H1 (cell line): ENCODE measurements around the gene FOXO1. TPM values are rescaled to one million over a fixed set of nuclear protein-coding genes. Genes with fewer than 3 reads are reported as not detected.

Source experiments
- CHD7 ChIP-seq: fragments of 300-600 bp; sonication (generic); IDR thresholded peaks from 2 replicates; pipeline ENCODE4 v1.7.1; 2012; ENCODE audit warnings: low read length, moderate library complexity, mild to moderate bottlenecking, inconsistent platforms; ENCODE audit not compliant: insufficient replicate concordance
- KDM5A ChIP-seq: fragments of 200-600 bp; IDR thresholded peaks from 2 replicates; pipeline ENCODE4 v1.7.1; 2012; ENCODE audit warnings: mild to moderate bottlenecking, low read length, inconsistent platforms, mixed read lengths
- PHF8 ChIP-seq: fragments of 200-600 bp; sonication (generic); conservative IDR thresholded peaks from 2 replicates; pipeline ENCODE4 v1.7.1; 2012; ENCODE audit warnings: low read depth, mild to moderate bottlenecking, inconsistent platforms, low read length, moderate library complexity
- SP4 ChIP-seq: IDR thresholded peaks from 2 replicates; pipeline ENCODE4 v1.6.1; 2012; ENCODE audit warnings: low read length, inconsistent platforms
- TAF1 ChIP-seq: IDR thresholded peaks from 2 replicates; pipeline ENCODE4 v1.6.1; 2011; ENCODE audit warnings: mild to moderate bottlenecking, low read depth, low read length
- TBP ChIP-seq: IDR thresholded peaks from 2 replicates; pipeline ENCODE4 v1.6.1; 2011; ENCODE audit warnings: low read depth, low read length, improper control_type of control experiment
- polyA plus RNA-seq, 7 experiments: library from polyadenylated mRNA; depleted of rRNA in 3 of 7; stranded (reverse) in 5 of 7; unstranded in 2 of 7; fragments of >200 nt in 5 of 7; fragments of 200-250 nt in 2 of 7; gene quantifications; 1 replicate in 5 of 7; 2 replicates in 1 of 7; 4 replicates in 1 of 7; pipeline versions ENCODE4 v1.2.1 to v1.2.3, GENCODE V29; 2011 to 2013; ENCODE audit warnings: missing spikeins in 2 of 7, mixed read lengths in 2 of 7
- total RNA-seq: library from RNA; stranded (reverse); fragmentation: NEBNext Ultra II Directional; extraction: Animal tissue kit (Norgen Biotek cat#: 25700); gene quantifications from 2 replicates; pipeline ENCODE4 v1.2.1, GENCODE V29; 2021

FOXO1 gene
- total and polyA plus RNA-seq, 2 of the 8 experiments (the other 6 are each of a cell fraction or from before 2014, with no cell fraction given): 35.3 to 56.9 TPM

- no peak for TF ChIP-seq CHD7
- TF ChIP-seq TAF1: no peak
- TF ChIP-seq PHF8: no peak
- TF ChIP-seq SP4: no peak
- TF ChIP-seq TBP: no peak
- no peak for TF ChIP-seq KDM5A
Measured at GRCh38 chr13:40660141-40660664, 6.2 kb downstream of the FOXO1 start (continued).
